Ectodermal cell (in vitro differentiated cells): ENCODE results near the gene SLIT1.

Source experiments
- H3K27ac ChIP-seq: 2 replicates; pipeline ENCODE4 v1.7.0; 2013; ENCODE audit warnings: mild to moderate bottlenecking, low read depth, low read length; ENCODE audit not compliant: insufficient read depth, poor library complexity, severe bottlenecking
- H3K27me3 ChIP-seq: 2 replicates; pipeline ENCODE4 v1.7.0; 2013; ENCODE audit warnings: mild to moderate bottlenecking, low read length; ENCODE audit not compliant: insufficient read depth, control insufficient read depth, poor library complexity, severe bottlenecking
- H3K36me3 ChIP-seq: one replicate; pipeline ENCODE4 v1.7.0; 2013; ENCODE audit warnings: low read length; ENCODE audit not compliant: control insufficient read depth, insufficient read depth
- H3K4me1 ChIP-seq: one replicate; pipeline ENCODE4 v1.7.0; 2013; ENCODE audit warnings: low read length; ENCODE audit not compliant: control insufficient read depth, insufficient read depth
- H3K4me3 ChIP-seq: 2 replicates; pipeline ENCODE4 v1.7.0; 2013; ENCODE audit warnings: low read depth, low read length, control low read depth; ENCODE audit not compliant: insufficient read depth
- H3K9me3 ChIP-seq: 2 replicates; pipeline ENCODE4 v1.7.0; 2013; ENCODE audit warnings: mild to moderate bottlenecking, low read length, moderate library complexity; ENCODE audit not compliant: control insufficient read depth
- WGBS, 2 experiments: methylation state at CpG; one replicate each; pipeline ENCODE4 v1.1.7; 2013; ENCODE audit warnings: missing lambda C conversion rate in 2 of 2; 5-methylcytosine and 5-hydroxymethylcytosine counted together

Gene SLIT1

GRCh38 chr10:97078261-97078937 is 107.4 kb downstream of the SLIT1 start:
- no peak overlapping the region for H3K4me3 ChIP-seq
- H3K9me3 ChIP-seq = no peaks in the 10 kb centered on the region
- H3K27me3 ChIP-seq = peaks cover 27% of the 10 kb centered on the region
- WGBS, 2 experiments = 73 to 74% methylated on average over 14 of the region's 14 CpGs
- no peaks in the 10 kb centered on the region for H3K36me3 ChIP-seq
- peaks cover 22% of the 10 kb centered on the region for H3K4me1 ChIP-seq
- no peak overlapping the region for H3K27ac ChIP-seq

DNA sequence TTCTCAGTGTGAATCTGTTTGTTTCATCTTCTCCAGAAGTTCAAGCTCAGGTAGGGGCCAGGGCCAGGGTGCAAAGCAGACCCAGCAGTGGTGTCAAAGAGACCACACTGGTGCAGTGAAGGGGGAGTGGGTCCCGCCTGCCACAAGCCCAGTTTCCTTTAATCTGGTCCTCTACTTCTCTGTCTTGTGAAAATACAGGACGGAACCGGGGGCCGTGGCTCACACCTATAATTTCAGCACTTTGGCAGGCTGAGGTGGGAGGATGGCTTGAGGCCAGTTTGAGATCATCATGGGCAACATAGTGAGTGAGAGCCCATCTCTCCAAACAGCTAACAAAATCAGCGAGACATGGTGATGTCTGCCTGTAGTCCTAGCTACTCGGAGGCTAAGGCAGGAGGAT is 109.0 kb downstream of the SLIT1 start:
- H3K27me3 ChIP-seq = peaks cover 28% of the 10 kb centered on the region
- WGBS, 2 experiments = 90 to 93% methylated on average over 6 of the region's 6 CpGs
- H3K36me3 ChIP-seq = no peaks in the 10 kb centered on the region
- no peak overlapping the region for H3K27ac ChIP-seq
- H3K9me3 ChIP-seq = no peaks in the 10 kb centered on the region
- H3K4me3 ChIP-seq = no peak overlapping the region
- H3K4me1 ChIP-seq = peaks cover 22% of the 10 kb centered on the region

DNA sequence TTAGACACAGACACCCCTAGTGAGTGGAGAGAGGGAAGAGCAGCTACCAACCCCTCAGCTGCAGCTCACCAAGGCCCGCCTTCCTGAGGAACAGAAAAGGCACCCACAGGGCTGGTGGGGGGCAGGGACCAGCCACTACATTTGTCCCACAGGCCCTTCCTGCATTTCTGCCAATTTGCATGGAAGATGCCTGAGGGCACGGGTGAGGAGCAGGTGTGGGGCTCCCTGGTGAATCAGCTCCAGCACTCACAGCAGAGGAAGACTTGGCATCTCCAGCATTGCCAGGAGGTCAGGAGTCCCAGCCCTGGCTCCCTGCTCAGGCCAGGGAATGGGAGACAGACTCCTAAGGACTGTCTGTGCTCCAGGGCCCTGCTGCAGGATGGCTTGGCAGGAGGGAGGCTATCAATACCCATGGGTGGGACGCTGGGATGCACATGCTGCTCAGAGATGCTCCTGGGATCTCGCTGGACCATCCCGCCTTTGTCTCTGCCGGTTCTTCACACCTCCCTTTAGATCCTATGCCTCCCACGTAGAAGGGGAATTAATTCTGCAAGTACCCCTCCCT is 109.7 kb downstream of the SLIT1 start:
- H3K36me3 ChIP-seq = no peaks in the 10 kb centered on the region
- H3K27ac ChIP-seq = no peak overlapping the region
- WGBS, 2 experiments = 74 to 82% methylated on average over 7 of the region's 7 CpGs
- H3K9me3 ChIP-seq = no peaks in the 10 kb centered on the region
- no peak overlapping the region for H3K4me3 ChIP-seq
- H3K4me1 ChIP-seq = peaks cover 19% of the 10 kb centered on the region
- peaks cover 28% of the 10 kb centered on the region for H3K27me3 ChIP-seq

DNA sequence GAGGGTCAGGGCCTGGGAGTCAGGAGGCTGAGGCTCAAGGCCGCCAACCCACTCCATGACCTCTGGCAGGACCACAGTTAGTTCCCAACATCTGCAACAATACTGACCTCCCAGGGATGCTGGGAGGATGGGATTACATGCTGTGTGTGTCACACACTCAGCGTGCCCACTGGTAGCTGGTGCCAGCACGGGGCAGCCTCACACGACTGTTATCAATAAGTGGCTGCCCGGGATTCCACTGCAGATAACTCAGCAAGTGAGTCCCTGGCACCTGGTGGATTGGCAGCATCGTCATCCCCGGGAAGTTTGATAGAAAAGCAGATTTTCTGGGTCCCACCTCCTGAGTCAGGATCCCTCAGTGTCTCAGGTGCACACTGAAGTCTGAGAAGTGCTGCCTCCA is 110.3 kb downstream of the SLIT1 start:
- 88 to 90% methylated on average over 7 of the region's 7 CpGs for WGBS, 2 experiments
- Histone ChIP-seq H3K27ac (no peak overlapping the region), H3K4me3 (no peak overlapping the region), H3K4me1 (peaks cover 19% of the 10 kb centered on the region), H3K9me3 (no peaks in the 10 kb centered on the region), H3K36me3 (no peaks in the 10 kb centered on the region), H3K27me3 (peaks cover 28% of the 10 kb centered on the region)

DNA sequence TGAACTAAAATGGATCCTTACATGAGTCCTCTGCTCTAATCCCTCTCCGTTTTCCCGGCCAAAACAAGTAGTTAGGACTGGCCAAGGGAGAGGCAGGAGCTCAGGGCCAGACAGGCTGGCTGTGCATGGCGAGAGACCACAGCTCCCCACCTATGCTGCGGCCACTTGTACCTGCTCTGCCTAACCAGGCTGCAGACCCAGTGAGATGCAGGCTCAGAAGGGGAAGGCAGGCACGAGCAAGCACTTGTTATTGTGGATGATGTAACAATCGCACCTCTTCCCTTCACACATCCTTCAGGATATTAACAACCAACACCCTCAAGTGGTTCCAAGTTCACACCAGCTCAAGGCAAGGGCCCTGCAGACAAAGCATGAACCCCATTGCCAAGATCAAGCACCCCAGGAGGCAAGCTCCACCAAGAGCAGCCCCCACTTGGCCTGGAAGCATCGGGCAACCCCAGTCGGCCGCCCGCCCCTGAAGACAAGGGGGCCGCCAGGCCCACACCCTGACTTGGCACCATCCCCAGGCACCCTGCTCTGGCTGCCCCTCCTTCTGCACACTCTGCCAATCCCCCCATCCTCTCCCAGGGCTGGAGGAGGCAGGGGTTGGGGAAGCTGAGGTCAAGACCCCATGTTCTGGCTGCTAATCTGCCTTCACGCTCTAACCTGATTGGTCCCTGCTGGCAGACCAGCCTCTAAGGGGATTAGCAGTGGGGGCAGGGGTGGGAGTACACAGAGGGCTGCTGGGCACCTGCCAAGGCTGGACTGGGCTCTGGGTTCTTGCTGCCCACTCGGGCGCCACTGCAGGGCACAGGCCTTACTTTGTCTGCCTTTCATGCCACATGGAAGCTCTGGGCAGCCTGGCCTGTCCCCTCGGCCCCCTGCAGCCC is 111.3 kb downstream of the SLIT1 start:
- H3K4me3 ChIP-seq = no peak overlapping the region
- no peaks in the 10 kb centered on the region for H3K9me3 ChIP-seq
- peaks cover 14% of the 10 kb centered on the region for H3K4me1 ChIP-seq
- H3K27me3 ChIP-seq = peaks cover 28% of the 10 kb centered on the region
- no peaks in the 10 kb centered on the region for H3K36me3 ChIP-seq
- H3K27ac ChIP-seq = no peak overlapping the region
- 87 to 88% methylated on average over 15 of the region's 15 CpGs for WGBS, 2 experiments

- H3K27me3 ChIP-seq = peaks cover 28% of the 10 kb centered on the region
- no peaks in the 10 kb centered on the region for H3K36me3 ChIP-seq
- no peaks in the 10 kb centered on the region for H3K9me3 ChIP-seq
- H3K4me1 ChIP-seq = peaks cover 14% of the 10 kb centered on the region
- WGBS, 2 experiments = 59 to 62% methylated on average over 21 of the region's 21 CpGs
- no peak overlapping the region for H3K4me3 ChIP-seq
- H3K27ac ChIP-seq = no peak overlapping the region
Measured at GRCh38 chr10:97072851-97073665, 112.7 kb downstream of the SLIT1 start.

GRCh38 chr10:97071496-97071895 is 114.3 kb downstream of the SLIT1 start:
- Histone ChIP-seq H3K4me3 (no peak overlapping the region), H3K27ac (no peak overlapping the region), H3K9me3 (no peaks in the 10 kb centered on the region), H3K36me3 (no peaks in the 10 kb centered on the region), H3K27me3 (peaks cover 20% of the 10 kb centered on the region), H3K4me1 (peaks cover 17% of the 10 kb centered on the region)
- WGBS, 2 experiments = 87 to 89% methylated on average over 7 of the region's 7 CpGs

DNA sequence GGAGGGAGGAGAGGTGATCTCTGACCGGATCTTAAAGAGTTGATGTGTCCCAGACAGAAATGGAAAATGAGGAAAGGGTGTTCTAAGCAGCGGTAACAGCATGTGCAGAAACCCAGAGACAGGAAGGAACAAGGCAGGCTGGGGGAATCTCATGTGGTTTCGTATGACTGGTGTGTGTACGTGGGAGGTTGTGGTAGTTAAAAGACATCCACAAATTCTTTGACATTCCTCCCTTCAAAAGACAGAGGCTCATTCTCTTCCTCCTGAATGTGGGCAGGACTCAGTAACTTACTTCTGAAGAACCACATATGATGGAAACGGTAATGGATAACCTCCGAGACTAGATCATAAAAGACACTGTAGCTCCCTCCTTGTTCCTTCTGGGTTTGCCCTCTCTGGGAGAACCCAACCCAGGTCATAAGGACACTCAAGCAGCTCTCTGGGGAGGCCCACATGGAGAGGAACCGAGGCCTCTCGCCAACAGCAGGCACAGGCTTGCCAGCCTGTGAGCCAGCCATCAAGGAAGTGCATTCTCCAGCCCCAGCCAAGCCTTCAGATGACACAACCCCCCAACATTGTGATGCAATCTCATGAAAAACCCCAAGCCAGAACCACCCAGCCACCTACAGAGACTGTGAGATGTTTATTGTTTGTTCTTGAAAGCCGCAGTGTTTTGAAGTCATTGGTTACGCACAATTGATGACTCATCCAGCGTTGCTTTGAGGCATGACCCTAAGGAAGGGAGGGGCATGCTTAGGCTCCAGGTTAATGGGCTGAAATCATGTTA is 116.0 kb downstream of the SLIT1 start:
- Histone ChIP-seq H3K4me1 (peaks cover 14% of the 10 kb centered on the region), H3K27me3 (peaks cover 7% of the 10 kb centered on the region), H3K9me3 (no peaks in the 10 kb centered on the region), H3K27ac (no peak overlapping the region), H3K36me3 (no peaks in the 10 kb centered on the region), H3K4me3 (no peak overlapping the region)
- 92 to 93% methylated on average over 10 to 11 of the region's 11 CpGs for WGBS, 2 experiments

GRCh38 chr10:97069026-97069425 is 116.7 kb downstream of the SLIT1 start:
- 91 to 98% methylated on average over 2 of the region's 2 CpGs for WGBS, 2 experiments
- Histone ChIP-seq H3K36me3 (no peaks in the 10 kb centered on the region), H3K9me3 (no peaks in the 10 kb centered on the region), H3K27ac (no peak overlapping the region), H3K4me3 (no peak overlapping the region), H3K27me3 (peaks cover 7% of the 10 kb centered on the region), H3K4me1 (peaks cover 7% of the 10 kb centered on the region)
